SJSA1 (cell line): ENCODE measurements around the gene TBL1XR1. TPM values are rescaled to one million over a fixed set of nuclear protein-coding genes. Genes with fewer than 3 reads are reported as not detected.

Source experiments
- DNase-seq, 2 experiments: peaks; one replicate each; pipeline ENCODE4 v3.0.0-alpha.2; 2015 to 2020; ENCODE audit warnings: low spot score in 2 of 2, low read depth in 1 of 2
- H3K27ac ChIP-seq: fragments of 250-450 bp; sonication (Bioruptor Pico); 2 replicates; pipeline ENCODE4 v1.5.1; 2020; ENCODE audit warnings: mild to moderate bottlenecking, moderate library complexity
- H3K27me3 ChIP-seq: fragments of 250-450 bp; sonication (Bioruptor Pico); replicated peaks from 2 replicates; pipeline ENCODE4 v1.5.1; 2020; ENCODE audit warnings: mild to moderate bottlenecking, moderate library complexity
- H3K36me3 ChIP-seq: fragments of 250-450 bp; sonication (Bioruptor Pico); 2 replicates; pipeline ENCODE4 v1.5.1; 2020; ENCODE audit warnings: mild to moderate bottlenecking
- H3K4me1 ChIP-seq: fragments of 250-450 bp; sonication (Bioruptor Pico); replicated peaks from 2 replicates; pipeline ENCODE4 v1.6.1; 2021; ENCODE audit warnings: mild to moderate bottlenecking
- H3K4me3 ChIP-seq: fragments of 250-450 bp; sonication (Bioruptor Pico); 2 replicates; pipeline ENCODE4 v1.5.1; 2020; ENCODE audit warnings: mild to moderate bottlenecking
- H3K9me3 ChIP-seq: fragments of 250-450 bp; sonication (Bioruptor Pico); replicated peaks from 2 replicates; pipeline ENCODE4 v1.5.1; 2020; ENCODE audit warnings: mild to moderate bottlenecking
- total RNA-seq: library from RNA; depleted of rRNA; stranded (reverse); fragments of >200 nt; shearing (Covaris generic); gene quantifications from 2 replicates; pipeline ENCODE4 v1.2.3, GENCODE V29; 2014

The TBL1XR1 gene
- total RNA-seq, 1 experiment from 2014 or later, result 82.9 TPM

GRCh38 chr3:177061369-177061768 is 135.9 kb downstream of the TBL1XR1 start:
- Histone ChIP-seq H3K27me3 (no peaks in the 10 kb centered on the region), H3K4me3 (no peak overlapping the region), H3K36me3 (peaks cover 9% of the 10 kb centered on the region), H3K27ac (no peak overlapping the region), H3K9me3 (no peaks in the 10 kb centered on the region), H3K4me1 (no peaks in the 10 kb centered on the region)
- no peak for DNase-seq

- H3K4me3 ChIP-seq, result no peak overlapping the region
- H3K27ac ChIP-seq, result no peak overlapping the region
- no peak for DNase-seq
- H3K9me3 ChIP-seq, result no peaks in the 10 kb centered on the region
- no peaks in the 10 kb centered on the region for H3K27me3 ChIP-seq
- no peaks in the 10 kb centered on the region for H3K4me1 ChIP-seq
- H3K36me3 ChIP-seq, result peaks cover 9% of the 10 kb centered on the region
Observed at GRCh38 chr3:177060492-177060891, 136.8 kb downstream of the TBL1XR1 start.

- H3K27ac ChIP-seq, result no peak overlapping the region
- H3K4me1 ChIP-seq, result no peaks in the 10 kb centered on the region
- H3K9me3 ChIP-seq, result no peaks in the 10 kb centered on the region
- H3K27me3 ChIP-seq, result no peaks in the 10 kb centered on the region
- H3K36me3 ChIP-seq, result peaks cover 6% of the 10 kb centered on the region
- no peak for DNase-seq
- H3K4me3 ChIP-seq, result no peak overlapping the region
Observed at GRCh38 chr3:177058648-177059047, 138.6 kb downstream of the TBL1XR1 start.

GRCh38 chr3:177057768-177058167 is 139.5 kb downstream of the TBL1XR1 start:
- Histone ChIP-seq H3K27ac (no peak overlapping the region), H3K9me3 (no peaks in the 10 kb centered on the region), H3K4me1 (no peaks in the 10 kb centered on the region), H3K27me3 (no peaks in the 10 kb centered on the region), H3K36me3 (peaks cover 14% of the 10 kb centered on the region), H3K4me3 (no peak overlapping the region)
- no peak for DNase-seq

GRCh38 chr3:177056927-177057326 is 140.4 kb downstream of the TBL1XR1 start:
- Histone ChIP-seq H3K4me3 (no peak overlapping the region), H3K9me3 (no peaks in the 10 kb centered on the region), H3K4me1 (no peaks in the 10 kb centered on the region), H3K27ac (no peak overlapping the region), H3K27me3 (no peaks in the 10 kb centered on the region), H3K36me3 (peaks cover 15% of the 10 kb centered on the region)
- DNase-seq, result no peak

- no peak overlapping the region for H3K27ac ChIP-seq
- DNase-seq, result no peak
- H3K4me3 ChIP-seq, result no peak overlapping the region
- no peaks in the 10 kb centered on the region for H3K4me1 ChIP-seq
- peaks cover 14% of the 10 kb centered on the region for H3K36me3 ChIP-seq
- no peaks in the 10 kb centered on the region for H3K9me3 ChIP-seq
- no peaks in the 10 kb centered on the region for H3K27me3 ChIP-seq
Observed at GRCh38 chr3:177055605-177056571, 141.4 kb downstream of the TBL1XR1 start.

GRCh38 chr3:177053107-177053506 is 144.2 kb downstream of the TBL1XR1 start:
- Histone ChIP-seq H3K27me3 (no peaks in the 10 kb centered on the region), H3K27ac (no peak overlapping the region), H3K4me1 (no peaks in the 10 kb centered on the region), H3K9me3 (no peaks in the 10 kb centered on the region), H3K36me3 (peaks cover 37% of the 10 kb centered on the region), H3K4me3 (no peak overlapping the region)
- DNase-seq, result no peak

GRCh38 chr3:177051411-177051810 is 145.9 kb downstream of the TBL1XR1 start:
- Histone ChIP-seq H3K27ac (no peak overlapping the region), H3K36me3 (peaks cover 53% of the 10 kb centered on the region), H3K4me3 (no peak overlapping the region), H3K4me1 (no peaks in the 10 kb centered on the region), H3K9me3 (no peaks in the 10 kb centered on the region), H3K27me3 (no peaks in the 10 kb centered on the region)
- no peak for DNase-seq

- Histone ChIP-seq H3K4me3 (no peak overlapping the region), H3K4me1 (no peaks in the 10 kb centered on the region), H3K27me3 (no peaks in the 10 kb centered on the region), H3K36me3 (peaks cover 61% of the 10 kb centered on the region), H3K27ac (no peak overlapping the region), H3K9me3 (no peaks in the 10 kb centered on the region)
- peak in 1 of 2 experiments; percentile 29 for DNase-seq
Observed at GRCh38 chr3:177050501-177051237, 146.6 kb downstream of the TBL1XR1 start.

GRCh38 chr3:177045767-177046166 is 151.5 kb downstream of the TBL1XR1 start:
- Histone ChIP-seq H3K27me3 (no peaks in the 10 kb centered on the region), H3K36me3 (peaks cover 70% of the 10 kb centered on the region), H3K4me3 (no peak overlapping the region), H3K4me1 (no peaks in the 10 kb centered on the region), H3K9me3 (no peaks in the 10 kb centered on the region), H3K27ac (no peak overlapping the region)
- DNase-seq, result no peak

GRCh38 chr3:177045222-177045621 is 152.1 kb downstream of the TBL1XR1 start:
- H3K36me3 ChIP-seq, result peaks cover 65% of the 10 kb centered on the region
- H3K4me3 ChIP-seq, result no peak overlapping the region
- no peak for DNase-seq
- no peaks in the 10 kb centered on the region for H3K27me3 ChIP-seq
- H3K4me1 ChIP-seq, result no peaks in the 10 kb centered on the region
- H3K27ac ChIP-seq, result no peak overlapping the region
- H3K9me3 ChIP-seq, result no peaks in the 10 kb centered on the region

GRCh38 chr3:177041730-177042551 is 155.3 kb downstream of the TBL1XR1 start:
- Histone ChIP-seq H3K36me3 (peaks cover 49% of the 10 kb centered on the region), H3K4me1 (no peaks in the 10 kb centered on the region), H3K27me3 (no peaks in the 10 kb centered on the region), H3K9me3 (no peaks in the 10 kb centered on the region), H3K4me3 (no peak overlapping the region), H3K27ac (no peak overlapping the region)
- DNase-seq, result no peak

GRCh38 chr3:177041021-177041729 is 156.1 kb downstream of the TBL1XR1 start:
- Histone ChIP-seq H3K27me3 (no peaks in the 10 kb centered on the region), H3K27ac (no peak overlapping the region), H3K4me1 (no peaks in the 10 kb centered on the region), H3K36me3 (peaks cover 49% of the 10 kb centered on the region), H3K9me3 (no peaks in the 10 kb centered on the region), H3K4me3 (no peak overlapping the region)
- no peak for DNase-seq
